ENCODE results near the gene IRAG1. TPM values are rescaled to one million over a fixed set of nuclear protein-coding genes. Genes with fewer than 3 reads are reported as not detected.
A peak's percentile ranks its signal among the peaks of the same experiment; 100 is the strongest.

The IRAG1 gene
- 1 to 10 TPM; 4.2 to 7.3 TPM for total RNA-seq
- polyA plus RNA-seq (2013, experiment 1 of 2) = 5.6 TPM
- 5.1 TPM for polyA plus RNA-seq (2013, experiment 2 of 2)
- long read RNA-seq, experiment 1, partial matches to known transcripts = 0 of 3 reads
- long read RNA-seq, experiment 1, other reads (novel, unspliced or antisense) = 3 of 3 reads
- long read RNA-seq, experiment 2, partial matches to known transcripts = 0 of 2 reads
- long read RNA-seq, experiment 2, other reads (novel, unspliced or antisense) = 2 of 2 reads
- long read RNA-seq, experiment 3, partial matches to known transcripts = 0 of 2 reads
- long read RNA-seq, experiment 3, other reads (novel, unspliced or antisense) = 2 of 2 reads
- long read RNA-seq, experiment 4, partial matches to known transcripts = 0 of 1 reads
- long read RNA-seq, experiment 4, other reads (novel, unspliced or antisense) = 1 of 1 reads

GRCh38 chr11:10693509-10694081, at the start of gene IRAG1:
TSS of gene IRAG1 (minus strand) at chr11:10693755. CDS start at chr11:10693602, 153 bp downstream.
- Histone ChIP-seq H3K4me3 (ENCODE audit: low read length) (no peak within 1 kb of the TSS), H3K27ac (ENCODE audit: low read depth, low read length) (no peak within 1 kb of the TSS), H3K9me3 (ENCODE audit: control insufficient read depth, low read length) (no peaks in the 10 kb centered on the region), H3K4me1 (ENCODE audit: control insufficient read depth, insufficient read depth, low read length) (no peaks in the 10 kb centered on the region), H3K9ac (ENCODE audit: extremely low read depth, low read length, poor library complexity, severe bottlenecking) (no peak within 1 kb of the TSS), H3K27me3 (ENCODE audit: control insufficient read depth, insufficient read depth, low read length, poor library complexity, severe bottlenecking) (no peaks in the 10 kb centered on the region), H3K36me3 (ENCODE audit: control insufficient read depth, insufficient read depth, low read length) (no peaks in the 10 kb centered on the region)
- no peak for DNase-seq
- 58 to 89% methylated on average over 11 to 18 of the region's 18 CpGs for WGBS, 2 experiments (ENCODE audit: insufficient coverage in 1 of 2, insufficient read length in 1 of 2)
- peak within 1 kb of the TSS; percentile 19 for H3K27ac Mint-ChIP-seq
- H3K9me3 Mint-ChIP-seq = peaks cover 2% of the 10 kb centered on the region
- peaks cover 2% of the 10 kb centered on the region for H3K36me3 Mint-ChIP-seq (ENCODE audit: low read depth)
- H3K27me3 Mint-ChIP-seq (ENCODE audit: insufficient read depth) = no peaks in the 10 kb centered on the region
- TF ChIP-seq, protein P1, sequence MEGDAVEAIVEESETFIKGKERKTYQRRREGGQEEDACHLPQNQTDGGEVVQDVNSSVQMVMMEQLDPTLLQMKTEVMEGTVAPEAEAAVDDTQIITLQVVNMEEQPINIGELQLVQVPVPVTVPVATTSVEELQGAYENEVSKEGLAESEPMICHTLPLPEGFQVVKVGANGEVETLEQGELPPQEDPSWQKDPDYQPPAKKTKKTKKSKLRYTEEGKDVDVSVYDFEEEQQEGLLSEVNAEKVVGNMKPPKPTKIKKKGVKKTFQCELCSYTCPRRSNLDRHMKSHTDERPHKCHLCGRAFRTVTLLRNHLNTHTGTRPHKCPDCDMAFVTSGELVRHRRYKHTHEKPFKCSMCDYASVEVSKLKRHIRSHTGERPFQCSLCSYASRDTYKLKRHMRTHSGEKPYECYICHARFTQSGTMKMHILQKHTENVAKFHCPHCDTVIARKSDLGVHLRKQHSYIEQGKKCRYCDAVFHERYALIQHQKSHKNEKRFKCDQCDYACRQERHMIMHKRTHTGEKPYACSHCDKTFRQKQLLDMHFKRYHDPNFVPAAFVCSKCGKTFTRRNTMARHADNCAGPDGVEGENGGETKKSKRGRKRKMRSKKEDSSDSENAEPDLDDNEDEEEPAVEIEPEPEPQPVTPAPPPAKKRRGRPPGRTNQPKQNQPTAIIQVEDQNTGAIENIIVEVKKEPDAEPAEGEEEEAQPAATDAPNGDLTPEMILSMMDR (conservative IDR thresholded peaks at IDR 0.05) = no peak
- no peak within 1 kb of the TSS for H3K4me3 Mint-ChIP-seq
- no peaks in the 10 kb centered on the region for H3K4me1 Mint-ChIP-seq

DNA sequence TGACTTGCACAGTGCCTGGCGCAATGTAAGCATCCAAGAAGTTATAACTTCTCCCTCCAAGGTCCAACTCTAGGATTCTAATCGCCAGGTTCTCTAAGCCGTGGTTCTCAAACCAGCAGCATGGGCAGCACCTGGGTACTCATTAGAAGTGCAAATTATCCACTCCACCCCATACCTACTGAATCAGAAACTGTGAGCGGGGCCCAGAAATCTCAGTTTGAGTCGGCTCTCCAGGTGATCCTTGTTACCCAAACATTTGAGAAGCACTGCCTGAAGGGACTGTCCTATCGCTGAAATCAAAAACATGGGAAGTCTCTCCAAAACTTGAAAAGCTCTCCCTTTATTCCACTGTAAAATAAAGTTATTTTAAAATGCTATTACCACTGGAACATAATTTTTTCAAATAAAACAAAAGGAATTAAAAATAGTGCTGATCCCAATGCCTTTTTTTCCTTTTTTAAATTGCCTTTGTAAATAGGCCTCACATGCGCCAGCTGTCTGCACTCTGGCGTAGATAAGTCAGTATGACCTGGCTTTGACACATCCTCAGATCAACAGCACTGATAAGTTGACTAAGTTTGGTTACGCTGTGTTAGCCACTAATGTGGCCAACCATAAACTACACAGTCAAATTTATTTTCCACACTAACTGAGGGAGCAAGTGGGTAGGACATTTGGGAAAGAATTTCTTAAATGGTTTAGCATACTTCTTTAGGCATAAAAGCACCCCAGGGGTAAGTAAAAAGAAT, 49.1 kb upstream of the IRAG1 start:
- Mint-ChIP-seq H3K36me3 (ENCODE audit: low read depth) (no peaks in the 10 kb centered on the region), H3K27ac (no peak overlapping the region), H3K4me1 (no peaks in the 10 kb centered on the region), H3K27me3 (ENCODE audit: insufficient read depth) (peaks cover 4% of the 10 kb centered on the region), H3K9me3 (no peaks in the 10 kb centered on the region), H3K4me3 (no peak overlapping the region)
- H3K4me1 ChIP-seq (ENCODE audit: control insufficient read depth, insufficient read depth, low read length) = no peaks in the 10 kb centered on the region
- no peak overlapping the region for H3K27ac ChIP-seq (ENCODE audit: low read depth, low read length)
- DNase-seq = no peak
- H3K27me3 ChIP-seq (ENCODE audit: control insufficient read depth, insufficient read depth, low read length, poor library complexity, severe bottlenecking) = no peaks in the 10 kb centered on the region
- whole genome bisulfite sequencing, 2 experiments (ENCODE audit: insufficient coverage in 1 of 2, insufficient read length in 1 of 2) = 87 to 91% methylated on average over 9 of the region's 9 CpGs
- H3K9me3 ChIP-seq (ENCODE audit: control insufficient read depth, low read length) = no peaks in the 10 kb centered on the region
- TF ChIP-seq, protein P1 (conservative IDR thresholded peaks at IDR 0.05) = no peak
- H3K9ac ChIP-seq (ENCODE audit: extremely low read depth, low read length, poor library complexity, severe bottlenecking) = no peak overlapping the region
- H3K4me3 ChIP-seq (ENCODE audit: low read length) = no peak overlapping the region
- no peaks in the 10 kb centered on the region for H3K36me3 ChIP-seq (ENCODE audit: control insufficient read depth, insufficient read depth, low read length)
